ENCODE data around the gene ARHGAP31. TPM values are rescaled to one million over a fixed set of nuclear protein-coding genes. Genes with fewer than 3 reads are reported as not detected.
A peak's percentile ranks its signal among the peaks of the same experiment; 100 is the strongest.

Gene ARHGAP31
- total RNA-seq, 4 donors from 2014 or later, result 6.2 to 9.7 (median 7.3) TPM

DNA sequence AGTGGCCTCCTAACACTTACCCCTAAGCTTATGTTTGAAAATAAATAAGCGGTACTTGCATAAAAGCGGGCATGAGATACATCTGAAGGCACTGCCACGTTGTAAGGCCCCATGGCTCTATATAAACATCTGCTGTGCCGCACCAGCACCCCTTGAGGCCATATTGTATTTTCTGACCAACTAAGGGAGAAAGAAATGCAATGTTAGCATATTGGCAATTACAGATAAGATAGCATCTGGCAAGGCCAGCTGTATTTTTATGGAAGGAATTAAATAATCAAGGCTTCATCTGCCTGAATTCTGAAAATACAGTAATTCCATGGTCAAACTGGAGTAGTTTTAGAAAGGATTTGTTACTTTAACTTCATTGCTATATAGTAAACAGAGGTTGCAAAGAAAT is 140.5 kb downstream of the ARHGAP31 start:
- ATAC-seq, result no peak
- Histone ChIP-seq H3K27me3 (no peaks in the 10 kb centered on the region), H3K4me3 (no peak overlapping the region), H3K36me3 (peaks cover 7 to 84% of the 10 kb centered on the region in 2 donors), H3K9me3 (no peaks in the 10 kb centered on the region), H3K27ac (no peak overlapping the region), H3K4me1 (peaks cover 0 to 4% of the 10 kb centered on the region in 2 donors)
- TF ChIP-seq, protein P1, sequence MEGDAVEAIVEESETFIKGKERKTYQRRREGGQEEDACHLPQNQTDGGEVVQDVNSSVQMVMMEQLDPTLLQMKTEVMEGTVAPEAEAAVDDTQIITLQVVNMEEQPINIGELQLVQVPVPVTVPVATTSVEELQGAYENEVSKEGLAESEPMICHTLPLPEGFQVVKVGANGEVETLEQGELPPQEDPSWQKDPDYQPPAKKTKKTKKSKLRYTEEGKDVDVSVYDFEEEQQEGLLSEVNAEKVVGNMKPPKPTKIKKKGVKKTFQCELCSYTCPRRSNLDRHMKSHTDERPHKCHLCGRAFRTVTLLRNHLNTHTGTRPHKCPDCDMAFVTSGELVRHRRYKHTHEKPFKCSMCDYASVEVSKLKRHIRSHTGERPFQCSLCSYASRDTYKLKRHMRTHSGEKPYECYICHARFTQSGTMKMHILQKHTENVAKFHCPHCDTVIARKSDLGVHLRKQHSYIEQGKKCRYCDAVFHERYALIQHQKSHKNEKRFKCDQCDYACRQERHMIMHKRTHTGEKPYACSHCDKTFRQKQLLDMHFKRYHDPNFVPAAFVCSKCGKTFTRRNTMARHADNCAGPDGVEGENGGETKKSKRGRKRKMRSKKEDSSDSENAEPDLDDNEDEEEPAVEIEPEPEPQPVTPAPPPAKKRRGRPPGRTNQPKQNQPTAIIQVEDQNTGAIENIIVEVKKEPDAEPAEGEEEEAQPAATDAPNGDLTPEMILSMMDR (IDR thresholded peaks at IDR 0.05 in 4 of 5, conservative IDR thresholded peaks at IDR 0.05 in 1 of 5), result no peak
- TF ChIP-seq POLR2A (IDR thresholded peaks at IDR 0.05), result no peak
- intact Hi-C loops (cut with DNase I; ENCODE audit: low total_unique reads), result no loop called here
- DNase-seq, result no peak
- in situ Hi-C loops (cut with MboI; ENCODE audit: low sequenced_read_pairs in 4 of 4), result no loop called here

DNA sequence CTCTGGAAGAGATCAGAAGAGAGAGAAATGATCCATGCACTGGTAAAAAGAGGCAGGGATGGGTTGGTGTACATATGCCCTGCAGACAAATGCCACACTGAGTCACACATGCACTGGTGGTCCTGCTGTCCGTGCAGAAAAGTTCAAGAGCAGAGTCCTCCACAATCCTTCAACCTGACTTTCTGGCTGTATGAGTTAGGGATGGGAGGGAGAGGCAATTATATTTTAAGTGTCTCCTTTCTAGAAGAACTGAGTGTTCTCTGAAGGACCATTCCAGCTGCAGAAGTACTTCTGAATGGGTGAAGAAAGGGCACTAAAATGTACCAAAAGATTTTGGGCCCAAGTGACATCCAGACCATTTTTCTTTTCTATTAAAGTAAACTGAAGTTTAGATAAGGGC is 142.8 kb downstream of the ARHGAP31 start:
- in situ Hi-C loops (cut with MboI; ENCODE audit: low sequenced_read_pairs in 4 of 4) (no loop called here), intact Hi-C loops (cut with DNase I; ENCODE audit: low total_unique reads) (no loop called here)
- TF ChIP-seq, protein P1 (IDR thresholded peaks at IDR 0.05 in 4 of 5, conservative IDR thresholded peaks at IDR 0.05 in 1 of 5), result no peak
- TF ChIP-seq POLR2A (IDR thresholded peaks at IDR 0.05), result no peak
- no peak overlapping the region for H3K4me3 ChIP-seq
- H3K27ac ChIP-seq, result no peak overlapping the region
- peaks cover 0 to 61% of the 10 kb centered on the region in 2 donors for H3K36me3 ChIP-seq
- no peak for ATAC-seq
- H3K4me1 ChIP-seq, result peaks cover 0 to 4% of the 10 kb centered on the region in 2 donors
- H3K9me3 ChIP-seq, result no peaks in the 10 kb centered on the region
- DNase-seq, result no peak
- H3K27me3 ChIP-seq, result no peaks in the 10 kb centered on the region

DNA sequence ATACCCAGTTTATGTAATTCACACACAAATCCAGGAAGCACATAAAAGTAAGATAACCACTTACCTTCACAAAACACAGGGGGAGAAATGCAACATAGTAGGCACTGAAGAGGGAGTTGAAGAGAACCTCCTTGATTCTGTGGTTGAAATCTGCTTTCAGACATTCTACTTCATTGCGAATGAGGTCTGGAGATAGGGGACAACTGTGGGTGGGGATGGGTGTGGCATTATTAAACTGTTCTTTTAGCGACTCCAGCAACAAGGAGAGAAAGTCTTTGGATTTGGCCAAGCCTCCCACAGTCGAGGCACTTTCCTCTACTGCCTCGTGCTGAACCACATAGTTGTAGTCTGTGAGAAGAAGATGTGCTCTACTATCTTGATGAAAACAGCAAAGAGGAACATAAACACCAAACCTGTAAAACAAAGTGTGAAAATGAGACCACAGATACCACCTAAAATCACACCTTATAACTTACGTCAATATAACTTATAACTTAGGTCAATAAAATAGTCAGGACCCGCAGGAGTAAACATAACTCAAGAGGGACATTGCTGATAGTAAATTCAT is 143.6 kb downstream of the ARHGAP31 start:
- in situ Hi-C loops (cut with MboI; ENCODE audit: low sequenced_read_pairs in 4 of 4) (no loop called here), intact Hi-C loops (cut with DNase I; ENCODE audit: low total_unique reads) (no loop called here)
- TF ChIP-seq, protein P1 (IDR thresholded peaks at IDR 0.05 in 4 of 5, conservative IDR thresholded peaks at IDR 0.05 in 1 of 5), result no peak
- TF ChIP-seq POLR2A (IDR thresholded peaks at IDR 0.05), result no peak
- Histone ChIP-seq H3K27ac (no peak overlapping the region), H3K27me3 (no peaks in the 10 kb centered on the region), H3K4me3 (no peak overlapping the region), H3K36me3 (peaks cover 0 to 53% of the 10 kb centered on the region in 2 donors), H3K4me1 (peaks cover 0 to 2% of the 10 kb centered on the region in 2 donors), H3K9me3 (no peaks in the 10 kb centered on the region)
- ATAC-seq, result no peak
- DNase-seq, result no peak

DNA sequence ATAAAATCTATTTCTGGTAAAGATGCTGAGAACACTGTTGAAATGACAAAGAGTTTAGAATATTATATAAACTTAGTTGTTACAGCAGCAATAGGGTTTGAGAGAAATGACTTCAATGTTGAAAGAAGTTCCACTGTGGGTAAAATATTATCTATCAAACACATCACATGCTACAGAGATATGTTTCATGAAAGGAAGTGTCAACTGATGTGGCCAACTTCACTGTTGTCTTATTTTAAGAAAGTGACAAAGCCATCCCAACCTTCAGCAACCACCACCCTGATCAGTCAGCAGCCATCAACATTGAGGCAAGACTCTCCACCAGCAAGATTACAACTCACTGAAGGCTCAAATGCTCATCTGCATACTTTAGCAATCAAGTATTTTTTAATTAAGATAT is 149.0 kb downstream of the ARHGAP31 start:
- H3K27me3 ChIP-seq, result no peaks in the 10 kb centered on the region
- no peaks in the 10 kb centered on the region for H3K9me3 ChIP-seq
- no peaks in the 10 kb centered on the region for H3K4me1 ChIP-seq
- in situ Hi-C loops (cut with MboI; ENCODE audit: low sequenced_read_pairs in 4 of 4), result no loop called here
- H3K27ac ChIP-seq, result peak overlapping the region in 1 of 4 donors; percentile 26
- TF ChIP-seq, protein P1 (IDR thresholded peaks at IDR 0.05 in 4 of 5, conservative IDR thresholded peaks at IDR 0.05 in 1 of 5), result no peak
- TF ChIP-seq POLR2A (IDR thresholded peaks at IDR 0.05), result no peak
- ATAC-seq (no peak), DNase-seq (no peak)
- peaks cover 7 to 33% of the 10 kb centered on the region in 2 donors for H3K36me3 ChIP-seq
- intact Hi-C loops (cut with DNase I; ENCODE audit: low total_unique reads), result no loop called here
- H3K4me3 ChIP-seq, result no peak overlapping the region

DNA sequence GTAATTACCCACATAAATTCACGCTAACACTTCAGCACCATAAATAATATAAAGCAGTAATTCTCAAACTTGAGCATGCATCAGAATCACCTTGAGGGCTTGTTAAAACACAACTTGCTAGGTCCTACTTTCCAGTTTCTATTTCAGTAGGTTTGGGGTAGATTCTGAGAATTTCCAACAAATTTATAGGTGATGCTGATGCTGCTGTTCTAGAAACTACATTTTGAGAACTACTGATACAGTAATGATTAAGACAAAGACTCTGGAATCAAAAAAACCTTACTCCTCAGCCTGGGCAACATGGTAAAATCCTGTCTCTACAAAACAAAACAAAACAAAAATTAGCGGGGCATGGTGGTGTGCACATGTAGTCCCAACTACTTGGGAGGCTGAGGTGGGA is 150.4 kb downstream of the ARHGAP31 start:
- in situ Hi-C loops (cut with MboI; ENCODE audit: low sequenced_read_pairs in 4 of 4), result no loop called here
- TF ChIP-seq, protein P1 (IDR thresholded peaks at IDR 0.05 in 4 of 5, conservative IDR thresholded peaks at IDR 0.05 in 1 of 5), result no peak
- TF ChIP-seq POLR2A (IDR thresholded peaks at IDR 0.05), result no peak
- Histone ChIP-seq H3K36me3 (peaks cover 7 to 48% of the 10 kb centered on the region in 2 donors), H3K4me3 (no peak overlapping the region), H3K27ac (no peak overlapping the region), H3K4me1 (no peaks in the 10 kb centered on the region), H3K27me3 (no peaks in the 10 kb centered on the region), H3K9me3 (no peaks in the 10 kb centered on the region)
- intact Hi-C loops (cut with DNase I; ENCODE audit: low total_unique reads), result no loop called here
- ATAC-seq, result no peak
- no peak for DNase-seq
